IMR-90 (cell line): Measurements from ENCODE around the gene DUS1L. TPM values are rescaled to one million over a fixed set of nuclear protein-coding genes. Genes with fewer than 3 reads are reported as not detected.

Experiments used
- ATAC-seq: fragments of 200-7000 bp; cut with Tn5 transposase; 2 replicates; pipeline ENCODE4 v1.9.1; 2020; ENCODE audit warnings: low read depth, mild to moderate bottlenecking, moderate library complexity
- BruUV-seq: library from RNA; stranded (reverse); fragments of 400-500 nt; replicated peaks from 2 replicates; lab custom pipeline; 2021; lab: Mats Ljungman, UMichigan
- CTCF ChIA-PET: fragments of 300-600 bp; formaldehyde crosslinking; extraction: SDS; loops from one replicate; lab custom pipeline; 2021; ENCODE audit warnings: antibody characterized with exemption; lab: Yijun Ruan, JAX
- POLR2A ChIA-PET: fragments of 300-600 bp; sonication (Branson Sonifier 250); formaldehyde crosslinking; loops from one replicate; lab custom pipeline; 2022; ENCODE audit warnings: antibody characterized with exemption; ENCODE audit not compliant: unreplicated experiment; lab: Charles Lee
- DNase-seq: peaks from one replicate; pipeline ENCODE4 v3.0.0; 2013
- H2AFZ ChIP-seq: replicated peaks from 2 replicates; pipeline ENCODE3; 2013; ENCODE audit warnings: low read length, mild to moderate bottlenecking; ENCODE audit not compliant: poor library complexity
- H2AK5ac ChIP-seq: 2 replicates; pipeline ENCODE4 v1.6.1; 2013; ENCODE audit warnings: low read depth, low read length, inconsistent platforms
- H2AK9ac ChIP-seq: replicated peaks from 2 replicates; pipeline ENCODE3; 2013; ENCODE audit warnings: mild to moderate bottlenecking, low read depth, low read length, moderate library complexity; ENCODE audit not compliant: poor library complexity
- H2BK120ac ChIP-seq: 2 replicates; pipeline ENCODE4 v1.6.1; 2013; ENCODE audit warnings: low read depth, low read length, inconsistent platforms
- H2BK15ac ChIP-seq: 3 replicates; pipeline ENCODE4 v1.6.1; 2013; ENCODE audit warnings: low read depth, low read length, inconsistent platforms
- H2BK20ac ChIP-seq: 2 replicates; pipeline ENCODE4 v1.6.1; 2013; ENCODE audit warnings: low read depth, mild to moderate bottlenecking, inconsistent platforms, low read length, moderate library complexity
- H2BK5ac ChIP-seq: 2 replicates; pipeline ENCODE4 v1.6.1; 2013; ENCODE audit warnings: mild to moderate bottlenecking, low read depth, low read length, inconsistent platforms; ENCODE audit not compliant: poor library complexity, severe bottlenecking
- H3K14ac ChIP-seq: replicated peaks from 2 replicates; pipeline ENCODE4 v1.6.1; 2013; ENCODE audit warnings: low read depth, low read length, inconsistent platforms
- H3K18ac ChIP-seq: 2 replicates; pipeline ENCODE4 v1.6.1; 2013; ENCODE audit warnings: low read depth, low read length, control low read depth
- H3K23ac ChIP-seq: 2 replicates; pipeline ENCODE4 v1.6.1; 2013; ENCODE audit warnings: low read depth, low read length, inconsistent platforms
- H3K27ac ChIP-seq: 2 replicates; pipeline ENCODE4 v1.5.1; 2013; ENCODE audit warnings: mild to moderate bottlenecking, control low read depth, low read length; ENCODE audit not compliant: insufficient read depth
- H3K27me3 ChIP-seq: 2 replicates; pipeline ENCODE4 v1.6.1; 2013; ENCODE audit warnings: low read length; ENCODE audit not compliant: control insufficient read depth, insufficient read depth
- H3K36me3 ChIP-seq: 2 replicates; pipeline ENCODE4 v1.6.1; 2013; ENCODE audit warnings: low read length, mixed read lengths; ENCODE audit not compliant: control insufficient read depth, insufficient read depth
- H3K4ac ChIP-seq: 2 replicates; pipeline ENCODE4 v1.6.1; 2013; ENCODE audit warnings: low read depth, low read length, inconsistent platforms
- H3K4me1 ChIP-seq: 2 replicates; pipeline ENCODE4 v1.6.1; 2013; ENCODE audit warnings: low read length, mixed read lengths; ENCODE audit not compliant: control insufficient read depth, insufficient read depth
- H3K4me2 ChIP-seq: 2 replicates; pipeline ENCODE4 v1.6.1; 2013; ENCODE audit warnings: low read depth, mild to moderate bottlenecking, control low read depth, low read length, moderate library complexity
- H3K4me3 ChIP-seq: 2 replicates; pipeline ENCODE4 v1.5.1; 2013; ENCODE audit warnings: low read depth, mild to moderate bottlenecking, control low read depth, low read length, moderate library complexity; ENCODE audit not compliant: insufficient read depth
- H3K56ac ChIP-seq: 2 replicates; pipeline ENCODE4 v1.6.1; 2013; ENCODE audit warnings: low read length, inconsistent platforms; ENCODE audit not compliant: insufficient read depth; ENCODE audit errors: extremely low read depth
- H3K79me1 ChIP-seq, 2 experiments: 2 replicates each; pipeline ENCODE4 v1.6.1; 2013; ENCODE audit warnings: low read length in 2 of 2, inconsistent platforms in 1 of 2, low read depth in 1 of 2
- H3K9ac ChIP-seq: 2 replicates; pipeline ENCODE4 v1.6.1; 2013; ENCODE audit warnings: low read depth, low read length, control low read depth
- H3K9me1 ChIP-seq: 2 replicates; pipeline ENCODE4 v1.6.1; 2013; ENCODE audit warnings: low read length, inconsistent platforms; ENCODE audit not compliant: insufficient read depth
- H3K9me3 ChIP-seq: 2 replicates; pipeline ENCODE4 v1.6.1; 2013; ENCODE audit warnings: low read length; ENCODE audit not compliant: control insufficient read depth, insufficient read depth
- H4K20me1 ChIP-seq: 2 replicates; pipeline ENCODE4 v1.6.1; 2013; ENCODE audit warnings: low read length, inconsistent platforms; ENCODE audit not compliant: insufficient read depth
- H4K5ac ChIP-seq: 2 replicates; pipeline ENCODE4 v1.6.1; 2013; ENCODE audit warnings: mild to moderate bottlenecking, low read depth, low read length, control low read depth
- H4K8ac ChIP-seq, 2 experiments: 2 replicates each; pipeline ENCODE4 v1.6.1; 2013; ENCODE audit warnings: low read depth in 2 of 2, low read length in 2 of 2, control low read depth in 1 of 2, inconsistent platforms in 1 of 2
- H4K91ac ChIP-seq: 2 replicates; pipeline ENCODE4 v1.6.1; 2013; ENCODE audit warnings: low read depth, low read length, inconsistent platforms; ENCODE audit not compliant: insufficient read depth
- MXI1 ChIP-seq: IDR thresholded peaks from 2 replicates; pipeline ENCODE4 v1.6.1; 2012; ENCODE audit warnings: low read depth, mild to moderate bottlenecking, low read length, moderate library complexity, borderline replicate concordance
- NFE2L2 ChIP-seq: fragments of 150-350 bp; IDR thresholded peaks from 2 replicates; pipeline ENCODE4 v1.6.1; 2016; ENCODE audit warnings: low read depth, mild to moderate bottlenecking, low read length
- WGBS, 2 experiments: methylation state at CpG; one replicate each; pipeline versions ENCODE4 v1.1.5 to v1.1.7; 2013; ENCODE audit warnings: missing lambda C conversion rate in 2 of 2; ENCODE audit not compliant: insufficient read length in 1 of 2; ENCODE audit errors: extremely low coverage in 2 of 2; 5-methylcytosine and 5-hydroxymethylcytosine counted together
- dilution Hi-C: fragments of 300-500 bp; cut with HindIII; formaldehyde crosslinking; loops from one replicate; pipeline ENCODE4 v1.14.3; 2018; ENCODE audit warnings: low sequenced_read_pairs; ENCODE audit not compliant: unreplicated experiment
- in situ Hi-C: fragments of 300-500 bp; cut with MboI; formaldehyde crosslinking; loops from 3 replicates; pipeline ENCODE4 v1.14.3; 2019; ENCODE audit warnings: low sequenced_read_pairs, inconsistent platforms, mixed read lengths
- intact Hi-C: fragments of 100-400 bp; cut with micrococcal nuclease; formaldehyde crosslinking; loops from 2 replicates; pipeline ENCODE4 v1.10.0; 2022
- polyA plus RNA-seq, 3 experiments: library from polyadenylated mRNA; depleted of rRNA; stranded (reverse); fragments of >200 nt; gene quantifications; 2 replicates each; pipeline ENCODE4 v1.2.3, GENCODE V29; 2012; ENCODE audit warnings: low replicate concordance in 1 of 3
- total RNA-seq: library from RNA; depleted of rRNA; stranded (reverse); fragments of >200 nt; gene quantifications from 2 replicates; pipeline ENCODE4 v1.2.3, GENCODE V29; 2012

DUS1L gene
- total and polyA plus RNA-seq, 2 of the 4 experiments (the other 2 are of a cell fraction): 29.0 to 76.9 TPM

GRCh38 chr17:82112181-82112913 lies 46.7 kb upstream of the DUS1L start:
- Histone ChIP-seq H3K4me3 (no peak overlapping the region), H3K18ac (no peak overlapping the region), H4K5ac (no peak overlapping the region), H3K4me1 (no peaks in the 10 kb centered on the region), H3K4me2 (no peak overlapping the region), H3K79me1 (peaks cover 0 to 7% of the 10 kb centered on the region in 2 experiments; a peak in 1 of 4 replicates), H3K9me1 (no peaks in the 10 kb centered on the region), H2BK20ac (no peak overlapping the region), H2BK5ac (no peak overlapping the region), H3K27ac (no peak overlapping the region), H3K36me3 (peaks cover 13% of the 10 kb centered on the region), H2AK5ac (no peak overlapping the region), H4K20me1 (no peaks in the 10 kb centered on the region), H2AFZ (no peak overlapping the region), H2BK15ac (no peak overlapping the region), H2BK120ac (no peak overlapping the region), H4K8ac (no peak overlapping the region), H3K9ac (no peak overlapping the region), H4K91ac (no peak overlapping the region), H3K4ac (no peak overlapping the region), H3K9me3 (no peaks in the 10 kb centered on the region), H2AK9ac (no peak overlapping the region), H3K23ac (no peak overlapping the region), H3K27me3 (no peaks in the 10 kb centered on the region), H3K56ac (no peak overlapping the region), H3K14ac (no peak overlapping the region)
- dilution Hi-C loops: no loop called here
- WGBS, 2 experiments: 91% methylated on average over 12 of the region's 18 CpGs; no CpG with 5 or more reads in 1 of the 2 experiments
- CTCF ChIA-PET: no interaction called here
- in situ Hi-C loops: no loop called here
- POLR2A ChIA-PET: interaction anchor here (0.6 kb wide), 1 partner anchor 240 kb away, joined by 3 read pairs; no protein-coding TSS in a partner anchor
- no TSS peak for BruUV-seq
- no peak for TF ChIP-seq MXI1
- no peak for TF ChIP-seq NFE2L2
- DNase-seq: no peak
- no peak for ATAC-seq
- intact Hi-C loops: no loop called here
